NB4 (cell line): ENCODE data around the gene S100A14.

Experiments used
- DNase-seq: peaks from one replicate; pipeline ENCODE4 v3.0.0; 2010; ENCODE audit warnings: low read depth
- H3K4me3 ChIP-seq: one replicate; pipeline ENCODE4 v1.5.1; 2011; ENCODE audit warnings: mild to moderate bottlenecking, low read depth, low read length, moderate library complexity
- CTCF ChIP-seq: IDR thresholded peaks from one replicate; pipeline ENCODE4 v1.5.1; 2012; ENCODE audit warnings: low read depth, low read length
- MAX ChIP-seq: IDR thresholded peaks from 2 replicates; pipeline ENCODE4 v1.6.1; 2011; ENCODE audit warnings: low read depth, low read length
- MYC ChIP-seq: IDR thresholded peaks from 2 replicates; pipeline ENCODE4 v1.6.1; 2011; ENCODE audit warnings: low read depth, low read length
- POLR2A ChIP-seq: IDR thresholded peaks from 2 replicates; pipeline ENCODE4 v1.6.1; 2011; ENCODE audit warnings: mild to moderate bottlenecking; ENCODE audit not compliant: insufficient read length; ENCODE audit errors: extremely low read depth

S100A14 gene

GRCh38 chr1:153636312-153636711, 20.2 kb upstream of the S100A14 start:
- no peak for DNase-seq
- TF ChIP-seq MAX (no peak), POLR2A (no peak), MYC (no peak), CTCF (no peak)
- H3K4me3 ChIP-seq: no peak overlapping the region

- TF ChIP-seq MYC (no peak), MAX (no peak), POLR2A (no peak), CTCF (no peak)
- peak overlapping the region; percentile 44 for H3K4me3 ChIP-seq
- DNase-seq: no peak
These were observed 19.7 kb upstream of the S100A14 start for GRCh38 chr1:153635872-153636271.

- peak within 1 kb of the TSS; percentile 97 for H3K4me3 ChIP-seq
- TF ChIP-seq MAX (peak; percentile 70), CTCF (no peak), MYC (peak; percentile 86), POLR2A (peak; percentile 79)
- peak; percentile 98 for DNase-seq
These were observed 17.9 kb upstream of the S100A14 start, which contains the start of gene CHTOP for GRCh38 chr1:153633754-153634665. CHTOP (plus strand) TSS chr1:153634066; CDS start chr1:153636589, 2,523 bp downstream.

GRCh38 chr1:153633161-153633753, 17.1 kb upstream of the S100A14 start:
- TF ChIP-seq MYC: no peak
- no peak for TF ChIP-seq POLR2A
- TF ChIP-seq CTCF: no peak
- TF ChIP-seq MAX: no peak
- peak overlapping the region; percentile 27 for H3K4me3 ChIP-seq
- no peak for DNase-seq

GRCh38 chr1:153631047-153632022, 15.2 kb upstream of the S100A14 start:
- DNase-seq: no peak
- TF ChIP-seq CTCF (no peak), POLR2A (no peak), MAX (no peak), MYC (no peak)
- H3K4me3 ChIP-seq: no peak overlapping the region
